HTERT RPE-1 (cell line): ENCODE measurements around the gene TTC12.

ENCODE experiments used
- in situ Hi-C: fragments of 300-500 bp; cut with MboI; formaldehyde crosslinking; loops from 4 replicates; pipeline ENCODE4 v1.14.3; 2020; ENCODE audit warnings: low sequenced_read_pairs

The TTC12 gene

DNA sequence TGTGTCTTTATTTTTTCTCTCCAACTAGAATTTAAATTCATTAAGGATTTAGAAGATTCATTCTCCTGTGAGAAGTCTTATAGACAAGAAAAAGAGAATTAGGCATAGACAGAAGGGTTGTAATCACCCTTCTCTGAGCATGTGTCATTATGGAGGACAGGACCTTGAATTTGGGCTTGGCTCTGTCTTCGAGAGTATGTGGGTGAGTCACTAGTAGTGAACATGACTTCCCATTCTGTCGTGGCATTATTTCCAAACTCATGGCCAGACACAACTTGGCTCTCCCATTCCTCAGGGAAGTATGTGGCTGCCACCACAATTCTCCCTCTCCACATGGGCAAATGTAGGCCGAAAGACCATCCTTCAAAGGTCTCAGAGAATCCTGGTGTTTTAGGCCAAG, 58.9 kb downstream of the TTC12 start:
- in situ Hi-C loops: no loop called here

DNA sequence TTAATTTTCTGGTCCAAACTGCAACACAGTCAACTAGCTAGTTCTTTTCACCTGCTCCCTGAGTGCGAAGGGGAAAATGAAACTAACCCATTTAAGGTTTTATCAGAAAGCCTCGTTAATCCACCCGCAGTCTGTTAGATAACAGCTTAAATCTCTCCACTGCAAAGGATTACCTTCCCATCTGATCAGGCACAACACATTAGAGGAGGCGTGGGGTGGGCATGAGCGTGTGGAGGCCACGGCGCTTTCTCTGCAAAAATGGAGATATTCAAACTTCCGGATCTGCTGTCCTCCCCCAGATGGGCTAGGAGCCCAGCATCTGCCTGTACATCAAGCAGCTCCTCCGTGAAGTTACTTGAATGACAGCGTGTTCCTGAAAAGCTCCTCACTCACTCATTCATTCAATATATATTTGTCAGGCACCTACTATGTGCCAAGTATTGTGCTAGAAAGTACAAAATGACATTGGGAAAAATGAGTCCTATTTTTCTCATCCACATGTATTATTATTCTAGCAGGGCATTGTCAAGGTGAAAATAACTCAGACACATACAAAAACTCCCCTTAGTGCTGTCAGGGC, 59.7 kb downstream of the TTC12 start:
- in situ Hi-C loops: no loop called here

DNA sequence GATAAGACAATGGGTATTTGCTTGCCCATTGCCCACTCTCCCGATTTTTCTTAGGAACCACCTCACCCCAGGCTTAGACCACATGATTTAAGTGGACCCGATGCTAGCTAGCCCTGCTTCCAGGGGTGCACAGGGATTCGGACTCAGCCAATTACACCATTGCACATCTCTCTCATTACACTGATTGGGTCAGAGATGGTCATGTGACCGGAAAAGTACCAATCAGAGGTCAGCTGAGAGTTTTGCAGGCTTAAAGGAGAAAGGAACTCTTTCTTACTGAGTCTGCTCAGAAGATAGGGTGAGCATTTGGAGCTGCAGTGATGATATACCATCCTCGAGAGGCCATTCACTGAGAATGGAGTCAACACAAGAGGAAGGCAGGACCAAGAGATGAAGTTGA, 61.0 kb downstream of the TTC12 start:
- in situ Hi-C loops: no loop called here

- in situ Hi-C loops: no loop called here
Measured at GRCh38 chr11:113376156-113376555, 61.8 kb downstream of the TTC12 start.

DNA sequence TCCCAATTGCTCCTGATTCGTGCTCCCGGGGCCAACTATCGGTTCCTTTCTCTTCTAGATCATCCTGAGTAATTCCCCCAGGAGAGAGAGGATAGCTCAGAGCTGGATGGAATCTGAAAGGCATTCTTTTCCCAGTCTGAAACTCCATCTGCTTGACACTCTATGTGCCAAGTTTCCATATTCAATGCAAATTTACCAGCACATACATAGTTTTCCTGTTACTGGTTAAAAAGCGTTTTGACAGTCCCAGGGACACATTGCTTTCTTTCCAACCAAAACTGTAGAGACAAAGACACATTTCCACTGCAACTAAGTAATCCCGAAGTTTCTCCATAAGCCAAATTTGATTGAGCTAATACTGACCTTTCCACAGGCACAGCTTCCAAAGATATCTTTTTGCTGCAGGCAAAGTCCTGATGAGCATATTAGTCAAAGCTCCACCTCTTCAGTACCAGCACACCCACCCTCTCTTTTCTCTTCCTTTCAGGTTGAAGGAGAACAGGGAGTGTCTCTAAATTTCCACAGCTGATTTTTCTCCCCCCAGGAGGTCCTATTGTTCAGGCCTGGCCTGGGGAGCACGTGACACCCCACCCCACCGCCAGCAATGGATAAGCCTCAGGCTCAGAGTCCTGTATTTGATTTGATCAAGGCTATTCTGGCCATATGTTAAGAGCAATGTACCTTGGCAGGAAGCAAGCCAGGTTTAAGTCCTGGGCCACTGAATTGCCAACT, 63.5 kb downstream of the TTC12 start:
- in situ Hi-C loops: no loop called here

GRCh38 chr11:113378692-113379091, 64.3 kb downstream of the TTC12 start:
- in situ Hi-C loops: no loop called here

GRCh38 chr11:113382121-113382520, 67.7 kb downstream of the TTC12 start:
- in situ Hi-C loops: no loop called here

- in situ Hi-C loops: no loop called here
Measured at GRCh38 chr11:113384551-113384950, 70.2 kb downstream of the TTC12 start.

GRCh38 chr11:113385749-113386148, 71.4 kb downstream of the TTC12 start:
- in situ Hi-C loops: no loop called here

- in situ Hi-C loops: no loop called here
Measured at GRCh38 chr11:113386866-113387265, 72.5 kb downstream of the TTC12 start.

GRCh38 chr11:113387605-113388211, 73.3 kb downstream of the TTC12 start, which contains the start of gene ANKK1:
TSS of gene ANKK1 (plus strand) at chr11:113387779. CDS start at chr11:113387885, 106 bp downstream.
- in situ Hi-C loops: no loop called here

GRCh38 chr11:113389272-113389671, 74.9 kb downstream of the TTC12 start:
- in situ Hi-C loops: no loop called here

DNA sequence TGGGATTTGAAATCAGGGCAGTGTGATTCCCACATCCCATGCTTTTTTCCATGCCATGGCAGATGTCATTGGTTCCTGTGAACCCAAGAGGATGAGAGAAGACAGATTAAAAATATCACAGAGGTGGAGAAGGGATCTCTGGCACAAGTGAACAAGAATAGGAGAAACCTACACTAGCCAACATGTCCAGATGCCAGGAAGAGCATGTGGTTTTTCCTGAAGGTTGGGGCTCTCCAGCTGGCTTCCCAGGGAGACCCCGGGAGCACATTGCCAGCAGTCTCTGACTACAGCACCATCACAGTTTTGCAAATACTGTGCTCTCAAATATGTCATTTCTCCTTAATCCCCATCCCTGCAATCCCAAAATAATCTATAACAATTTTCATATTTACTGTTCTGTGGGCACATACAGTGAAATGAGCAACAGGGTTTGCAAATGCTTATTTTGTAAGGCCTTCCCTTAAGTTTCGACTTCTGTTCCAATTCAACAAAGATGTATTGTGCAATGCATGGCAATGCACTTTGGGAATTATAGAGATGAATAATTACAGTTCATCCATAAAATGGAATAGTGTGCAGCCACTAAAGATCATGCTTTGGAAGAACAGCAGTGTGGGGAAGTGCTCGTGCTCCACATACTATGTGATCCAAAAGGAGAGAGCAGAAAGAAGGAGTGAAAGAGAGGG, 78.0 kb downstream of the TTC12 start:
- in situ Hi-C loops: no loop called here

GRCh38 chr11:113393501-113393985, 79.2 kb downstream of the TTC12 start:
- in situ Hi-C loops: no loop called here

DNA sequence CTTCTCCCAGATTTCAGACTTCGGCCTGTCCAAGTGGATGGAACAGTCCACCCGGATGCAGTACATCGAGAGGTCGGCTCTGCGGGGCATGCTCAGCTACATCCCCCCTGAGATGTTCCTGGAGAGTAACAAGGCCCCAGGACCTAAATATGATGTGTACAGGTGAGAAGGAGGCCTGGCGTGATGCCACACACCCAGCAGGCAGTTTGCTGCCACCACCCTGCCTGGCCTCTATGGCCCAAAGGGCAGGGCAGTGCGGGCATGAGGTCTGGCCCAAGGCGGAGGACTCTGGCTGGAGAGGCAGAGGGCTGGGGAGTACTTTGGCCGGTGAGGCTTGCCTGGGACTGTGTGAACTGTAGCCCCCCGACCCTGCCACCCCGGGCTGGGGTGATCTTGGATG, 80.5 kb downstream of the TTC12 start:
- in situ Hi-C loops: no loop called here

GRCh38 chr11:113395782-113396336, 81.5 kb downstream of the TTC12 start:
- in situ Hi-C loops: no loop called here

DNA sequence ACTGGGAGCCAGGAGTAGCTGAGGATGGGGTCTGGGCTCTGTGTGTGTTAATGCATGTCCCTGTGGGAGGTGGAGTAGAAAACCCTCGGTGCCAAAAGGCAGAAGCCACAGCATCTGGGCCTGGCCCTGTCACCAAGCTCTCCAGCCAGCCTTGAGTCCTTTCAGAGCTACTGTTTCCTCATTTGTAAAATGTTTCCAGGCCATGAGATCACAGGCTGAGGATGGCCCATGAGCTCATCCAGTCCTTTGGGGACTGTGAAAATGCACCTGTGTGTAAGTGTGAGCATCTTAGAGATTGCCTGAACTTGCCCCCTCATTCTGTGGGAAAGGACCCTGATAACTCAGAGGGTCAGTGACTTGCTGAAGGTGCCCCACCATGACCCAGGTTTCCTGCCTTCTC, 82.3 kb downstream of the TTC12 start:
- in situ Hi-C loops: no loop called here

GRCh38 chr11:113397212-113397611, 82.8 kb downstream of the TTC12 start:
- in situ Hi-C loops: no loop called here

- in situ Hi-C loops: no loop called here
Measured at GRCh38 chr11:113397821-113398220, 83.4 kb downstream of the TTC12 start.

DNA sequence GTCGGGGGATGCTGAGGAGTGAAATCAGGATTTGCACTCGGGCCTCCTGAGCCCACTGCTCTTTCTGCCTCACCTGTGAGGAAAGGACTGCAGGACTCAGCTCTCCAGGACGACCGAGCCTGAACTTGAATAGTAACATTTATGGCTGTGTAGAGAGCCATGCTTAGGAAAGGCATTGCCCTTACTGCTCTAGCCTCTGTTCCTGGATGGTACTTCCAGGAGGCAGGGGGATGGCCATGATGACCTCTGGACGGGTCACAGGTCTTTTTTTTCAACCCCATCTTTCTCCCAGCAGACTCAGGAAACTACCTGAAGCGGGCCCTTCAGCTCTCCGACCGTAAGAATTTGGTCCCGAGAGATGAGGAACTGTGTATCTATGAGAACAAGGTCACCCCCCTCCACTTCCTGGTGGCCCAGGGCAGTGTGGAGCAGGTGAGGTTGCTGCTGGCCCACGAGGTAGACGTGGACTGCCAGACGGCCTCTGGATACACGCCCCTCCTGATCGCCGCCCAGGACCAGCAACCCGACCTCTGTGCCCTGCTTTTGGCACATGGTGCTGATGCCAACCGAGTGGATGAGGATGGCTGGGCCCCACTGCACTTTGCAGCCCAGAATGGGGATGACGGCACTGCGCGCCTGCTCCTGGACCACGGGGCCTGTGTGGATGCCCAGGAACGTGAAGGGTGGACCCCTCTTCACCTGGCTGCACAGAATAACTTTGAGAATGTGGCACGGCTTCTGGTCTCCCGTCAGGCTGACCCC, 84.5 kb downstream of the TTC12 start:
- in situ Hi-C loops: no loop called here
